Measurements from ENCODE around the gene LDLR. TPM values are rescaled to one million over a fixed set of nuclear protein-coding genes. Genes with fewer than 3 reads are reported as not detected.
"Not testable (repeated sequence)": the region's sequence is repeated elsewhere in the genome, so short reads cannot be mapped to it uniquely, and the experiment has no call there.

The LDLR gene
- polyA plus RNA-seq, 10 donors = 15.3 to 39.5 (median 20.0) TPM

DNA sequence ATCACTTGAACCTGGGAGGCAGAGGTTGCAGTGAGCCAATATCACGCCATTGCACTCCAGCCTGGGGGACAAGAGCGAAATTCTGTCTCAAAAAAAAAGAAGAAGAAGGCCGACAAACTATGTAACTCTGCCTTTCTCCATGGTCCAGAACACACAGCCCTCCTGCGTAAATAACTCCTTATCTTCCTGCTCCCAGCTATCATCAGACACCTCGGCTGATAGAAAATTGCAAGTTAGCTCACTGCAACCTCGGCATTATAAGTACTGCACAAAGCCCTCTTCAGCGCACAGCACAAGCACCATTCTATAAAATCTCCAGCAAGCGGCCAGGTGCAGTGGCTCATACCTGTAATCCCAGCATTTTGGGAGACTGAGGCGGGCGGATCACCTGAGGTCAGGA lies 14.4 kb downstream of the LDLR start:
- not testable (repeated sequence) for DNase-seq

DNA sequence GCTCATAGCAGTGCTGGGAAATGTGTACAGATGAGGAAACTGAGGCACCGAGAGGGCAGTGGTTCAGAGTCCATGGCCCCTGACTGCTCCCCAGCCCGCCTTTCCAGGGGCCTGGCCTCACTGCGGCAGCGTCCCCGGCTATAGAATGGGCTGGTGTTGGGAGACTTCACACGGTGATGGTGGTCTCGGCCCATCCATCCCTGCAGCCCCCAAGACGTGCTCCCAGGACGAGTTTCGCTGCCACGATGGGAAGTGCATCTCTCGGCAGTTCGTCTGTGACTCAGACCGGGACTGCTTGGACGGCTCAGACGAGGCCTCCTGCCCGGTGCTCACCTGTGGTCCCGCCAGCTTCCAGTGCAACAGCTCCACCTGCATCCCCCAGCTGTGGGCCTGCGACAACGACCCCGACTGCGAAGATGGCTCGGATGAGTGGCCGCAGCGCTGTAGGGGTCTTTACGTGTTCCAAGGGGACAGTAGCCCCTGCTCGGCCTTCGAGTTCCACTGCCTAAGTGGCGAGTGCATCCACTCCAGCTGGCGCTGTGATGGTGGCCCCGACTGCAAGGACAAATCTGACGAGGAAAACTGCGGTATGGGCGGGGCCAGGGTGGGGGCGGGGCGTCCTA lies 15.9 kb downstream of the LDLR start:
- no peak for DNase-seq

DNA sequence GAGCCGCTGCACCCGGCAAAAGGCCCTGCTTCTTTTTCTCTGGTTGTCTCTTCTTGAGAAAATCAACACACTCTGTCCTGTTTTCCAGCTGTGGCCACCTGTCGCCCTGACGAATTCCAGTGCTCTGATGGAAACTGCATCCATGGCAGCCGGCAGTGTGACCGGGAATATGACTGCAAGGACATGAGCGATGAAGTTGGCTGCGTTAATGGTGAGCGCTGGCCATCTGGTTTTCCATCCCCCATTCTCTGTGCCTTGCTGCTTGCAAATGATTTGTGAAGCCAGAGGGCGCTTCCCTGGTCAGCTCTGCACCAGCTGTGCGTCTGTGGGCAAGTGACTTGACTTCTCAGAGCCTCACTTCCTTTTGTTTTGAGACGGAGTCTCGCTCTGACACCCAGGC lies 17.2 kb downstream of the LDLR start:
- DNase-seq = peak in 2 of 3 donors; percentile 53 to 71

DNA sequence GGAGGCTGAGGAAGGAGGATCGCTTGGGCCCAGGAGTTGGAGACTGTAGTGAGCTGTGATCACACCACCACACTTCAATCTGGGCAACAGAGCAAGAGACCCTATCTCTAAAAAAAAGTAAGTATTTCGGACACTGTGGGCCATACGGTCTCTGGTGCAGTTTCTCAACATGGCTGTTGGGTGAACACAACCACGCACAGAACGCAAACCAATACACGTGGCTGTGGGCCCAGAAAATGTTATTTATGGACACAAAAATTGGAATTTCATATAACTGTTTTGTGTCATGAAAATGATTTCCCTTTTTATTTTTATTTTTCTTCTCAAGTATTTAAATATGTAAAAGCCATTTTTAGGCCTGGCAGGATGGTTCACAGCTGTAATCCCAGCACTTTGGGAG lies 19.5 kb downstream of the LDLR start:
- DNase-seq = no peak

DNA sequence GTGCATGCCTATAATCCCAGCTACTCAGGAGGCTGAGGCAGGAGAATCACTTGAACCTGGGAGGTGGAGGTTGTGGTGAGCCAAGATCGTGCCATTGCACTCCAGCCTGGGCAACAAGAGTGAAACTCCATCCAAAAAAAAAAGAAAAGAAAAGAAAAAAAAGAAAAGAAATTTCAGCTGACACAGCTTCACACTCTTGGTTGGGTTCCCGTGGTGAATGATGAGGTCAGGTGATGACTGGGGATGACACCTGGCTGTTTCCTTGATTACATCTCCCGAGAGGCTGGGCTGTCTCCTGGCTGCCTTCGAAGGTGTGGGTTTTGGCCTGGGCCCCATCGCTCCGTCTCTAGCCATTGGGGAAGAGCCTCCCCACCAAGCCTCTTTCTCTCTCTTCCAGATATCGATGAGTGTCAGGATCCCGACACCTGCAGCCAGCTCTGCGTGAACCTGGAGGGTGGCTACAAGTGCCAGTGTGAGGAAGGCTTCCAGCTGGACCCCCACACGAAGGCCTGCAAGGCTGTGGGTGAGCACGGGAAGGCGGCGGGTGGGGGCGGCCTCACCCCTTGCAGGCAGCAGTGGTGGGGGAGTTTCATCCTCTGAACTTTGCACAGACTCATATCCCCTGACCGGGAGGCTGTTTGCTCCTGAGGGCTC lies 22.0 kb downstream of the LDLR start:
- no peak for DNase-seq

DNA sequence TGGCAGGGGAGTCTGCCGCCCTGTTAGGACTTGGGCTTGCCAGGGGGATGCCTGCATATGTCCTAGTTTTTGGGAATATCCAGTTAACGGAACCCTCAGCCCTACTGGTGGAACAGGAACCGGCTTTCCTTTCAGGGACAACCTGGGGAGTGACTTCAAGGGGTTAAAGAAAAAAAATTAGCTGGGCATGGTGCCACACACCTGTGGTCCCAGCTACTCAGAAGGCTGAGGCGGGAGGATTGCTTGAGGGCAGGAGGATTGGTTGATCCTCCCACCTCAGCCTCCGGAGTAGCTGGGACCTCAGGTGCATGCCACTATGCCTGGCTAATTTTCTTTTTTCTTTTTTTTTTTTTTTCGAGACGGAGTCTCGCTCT lies 22.5 kb downstream of the LDLR start:
- no peak for DNase-seq

DNA sequence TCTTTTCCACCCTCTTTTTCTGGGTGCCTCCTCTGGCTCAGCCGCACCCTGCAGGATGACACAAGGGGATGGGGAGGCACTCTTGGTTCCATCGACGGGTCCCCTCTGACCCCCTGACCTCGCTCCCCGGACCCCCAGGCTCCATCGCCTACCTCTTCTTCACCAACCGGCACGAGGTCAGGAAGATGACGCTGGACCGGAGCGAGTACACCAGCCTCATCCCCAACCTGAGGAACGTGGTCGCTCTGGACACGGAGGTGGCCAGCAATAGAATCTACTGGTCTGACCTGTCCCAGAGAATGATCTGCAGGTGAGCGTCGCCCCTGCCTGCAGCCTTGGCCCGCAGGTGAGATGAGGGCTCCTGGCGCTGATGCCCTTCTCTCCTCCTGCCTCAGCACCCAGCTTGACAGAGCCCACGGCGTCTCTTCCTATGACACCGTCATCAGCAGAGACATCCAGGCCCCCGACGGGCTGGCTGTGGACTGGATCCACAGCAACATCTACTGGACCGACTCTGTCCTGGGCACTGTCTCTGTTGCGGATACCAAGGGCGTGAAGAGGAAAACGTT lies 24.0 kb downstream of the LDLR start:
- no peak for DNase-seq

DNA sequence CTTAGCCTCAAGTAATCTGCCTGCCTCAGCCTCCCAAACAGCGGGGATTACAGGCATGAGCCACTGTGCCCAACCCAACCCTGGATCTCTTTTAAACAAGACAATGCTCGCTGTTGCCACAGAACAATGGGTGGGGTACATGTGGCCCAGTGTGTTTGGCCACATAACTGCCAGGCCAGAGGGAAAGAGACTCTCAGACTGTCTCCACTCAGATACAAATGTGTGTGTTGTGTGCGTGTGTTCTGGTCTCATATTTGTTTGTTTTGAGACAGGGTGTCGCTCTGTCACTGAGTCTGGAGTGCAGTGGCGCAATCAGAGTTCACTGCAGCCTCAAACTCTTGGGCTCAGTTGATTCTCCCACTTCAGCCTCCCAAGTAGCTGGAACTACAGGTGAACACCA lies 25.8 kb downstream of the LDLR start:
- no peak for DNase-seq

DNA sequence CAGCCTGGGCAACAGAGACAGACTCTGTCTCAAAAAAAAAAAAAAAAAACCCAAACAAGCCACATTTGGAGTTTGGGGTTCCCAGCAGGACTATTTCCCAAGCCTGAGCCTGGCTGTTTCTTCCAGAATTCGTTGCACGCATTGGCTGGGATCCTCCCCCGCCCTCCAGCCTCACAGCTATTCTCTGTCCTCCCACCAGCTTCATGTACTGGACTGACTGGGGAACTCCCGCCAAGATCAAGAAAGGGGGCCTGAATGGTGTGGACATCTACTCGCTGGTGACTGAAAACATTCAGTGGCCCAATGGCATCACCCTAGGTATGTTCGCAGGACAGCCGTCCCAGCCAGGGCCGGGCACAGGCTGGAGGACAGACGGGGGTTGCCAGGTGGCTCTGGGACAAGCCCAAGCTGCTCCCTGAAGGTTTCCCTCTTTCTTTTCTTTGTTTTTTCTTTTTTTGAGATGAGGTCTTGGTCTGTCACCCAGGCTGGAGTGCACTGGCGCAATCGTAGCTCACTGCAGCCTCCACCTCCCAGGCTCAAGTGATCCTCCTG lies 26.7 kb downstream of the LDLR start:
- no peak for DNase-seq

DNA sequence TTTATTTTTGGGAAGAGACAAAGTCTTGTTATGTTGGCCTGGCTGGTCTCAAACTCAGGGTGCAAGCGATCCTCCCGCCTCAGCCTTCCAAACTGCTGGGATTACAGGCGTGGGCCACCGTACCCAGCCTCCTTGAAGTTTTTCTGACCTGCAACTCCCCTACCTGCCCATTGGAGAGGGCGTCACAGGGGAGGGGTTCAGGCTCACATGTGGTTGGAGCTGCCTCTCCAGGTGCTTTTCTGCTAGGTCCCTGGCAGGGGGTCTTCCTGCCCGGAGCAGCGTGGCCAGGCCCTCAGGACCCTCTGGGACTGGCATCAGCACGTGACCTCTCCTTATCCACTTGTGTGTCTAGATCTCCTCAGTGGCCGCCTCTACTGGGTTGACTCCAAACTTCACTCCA lies 27.2 kb downstream of the LDLR start:
- no peak for DNase-seq

DNA sequence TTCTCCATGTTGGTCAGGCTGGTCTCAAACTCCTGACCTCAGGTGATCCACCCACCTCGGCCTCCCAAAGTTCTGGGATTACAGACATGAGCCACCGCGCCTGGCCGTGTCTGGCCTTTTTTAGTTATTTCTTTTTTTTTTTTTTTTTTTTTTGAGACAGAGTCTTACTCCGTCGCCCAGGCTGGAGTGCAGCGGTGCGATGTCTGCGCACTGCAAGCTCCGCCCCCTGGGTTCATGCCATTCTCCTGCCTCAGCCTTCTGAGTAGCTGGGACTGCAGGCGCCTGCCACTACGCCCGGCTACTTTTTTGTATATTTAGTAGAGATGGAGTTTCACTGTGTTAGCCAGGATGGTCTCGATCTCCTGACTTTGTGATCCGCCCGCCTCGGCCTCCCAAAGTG lies 32.7 kb downstream of the LDLR start:
- DNase-seq = not testable (repeated sequence)

DNA sequence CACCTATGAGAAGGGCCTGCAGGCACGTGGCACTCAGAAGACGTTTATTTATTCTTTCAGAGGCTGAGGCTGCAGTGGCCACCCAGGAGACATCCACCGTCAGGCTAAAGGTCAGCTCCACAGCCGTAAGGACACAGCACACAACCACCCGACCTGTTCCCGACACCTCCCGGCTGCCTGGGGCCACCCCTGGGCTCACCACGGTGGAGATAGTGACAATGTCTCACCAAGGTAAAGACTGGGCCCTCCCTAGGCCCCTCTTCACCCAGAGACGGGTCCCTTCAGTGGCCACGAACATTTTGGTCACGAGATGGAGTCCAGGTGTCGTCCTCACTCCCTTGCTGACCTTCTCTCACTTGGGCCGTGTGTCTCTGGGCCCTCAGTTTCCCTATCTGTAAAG lies 33.9 kb downstream of the LDLR start:
- no peak for DNase-seq

DNA sequence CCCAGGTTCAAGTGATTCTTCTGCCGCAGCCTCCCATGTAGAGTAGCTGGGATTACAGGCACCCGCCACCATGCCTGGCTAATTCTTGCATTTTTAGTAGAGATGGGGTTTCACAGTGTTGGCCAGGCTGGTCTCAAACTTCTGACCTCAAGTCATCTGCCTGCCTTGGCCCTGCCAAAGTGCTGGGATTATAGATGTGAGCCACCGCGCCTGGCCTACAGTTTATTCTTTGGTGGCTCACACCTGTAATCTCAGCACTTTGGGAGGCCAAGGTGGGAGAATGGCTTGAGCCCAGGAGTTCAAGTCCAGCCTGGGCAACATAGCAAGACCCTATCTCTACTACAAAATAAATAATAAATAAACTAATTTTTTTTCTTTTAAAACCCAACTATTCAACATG lies 34.9 kb downstream of the LDLR start:
- DNase-seq = not testable (repeated sequence)

DNA sequence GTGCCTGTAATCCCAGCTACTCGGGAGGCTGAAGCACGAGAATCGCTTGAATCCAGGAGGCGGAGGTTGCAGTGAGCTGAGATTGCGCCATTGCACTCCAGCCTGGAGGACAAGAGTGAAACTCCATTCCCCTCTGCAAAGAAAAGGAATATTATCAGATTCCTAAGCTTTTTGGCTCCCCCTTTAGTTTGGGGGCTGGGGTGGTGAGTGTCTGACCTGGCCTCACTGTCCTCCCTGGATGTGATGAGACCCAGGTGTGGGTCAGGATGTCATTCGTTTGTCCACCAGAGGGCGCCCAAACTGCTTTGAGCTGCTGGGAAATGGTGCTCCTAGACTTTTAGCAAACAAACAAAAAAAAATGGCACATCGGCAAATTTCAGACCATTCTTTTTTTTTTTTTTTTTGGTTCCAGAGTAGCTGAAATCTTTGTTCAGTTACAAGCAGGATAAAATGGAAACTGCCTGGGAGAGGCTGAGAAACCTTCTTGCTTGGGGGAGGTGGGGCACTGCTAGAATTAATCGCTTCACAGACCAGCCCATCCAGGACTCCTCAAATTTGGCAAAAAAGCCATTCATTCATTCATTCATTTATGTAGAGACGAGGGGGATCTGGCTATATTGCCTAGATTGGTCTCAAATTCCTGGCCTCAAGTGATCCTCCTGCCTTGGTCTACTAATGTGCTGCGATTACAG lies 36.9 kb downstream of the LDLR start:
- peak; percentile 70 to 85 (median 81) for DNase-seq

DNA sequence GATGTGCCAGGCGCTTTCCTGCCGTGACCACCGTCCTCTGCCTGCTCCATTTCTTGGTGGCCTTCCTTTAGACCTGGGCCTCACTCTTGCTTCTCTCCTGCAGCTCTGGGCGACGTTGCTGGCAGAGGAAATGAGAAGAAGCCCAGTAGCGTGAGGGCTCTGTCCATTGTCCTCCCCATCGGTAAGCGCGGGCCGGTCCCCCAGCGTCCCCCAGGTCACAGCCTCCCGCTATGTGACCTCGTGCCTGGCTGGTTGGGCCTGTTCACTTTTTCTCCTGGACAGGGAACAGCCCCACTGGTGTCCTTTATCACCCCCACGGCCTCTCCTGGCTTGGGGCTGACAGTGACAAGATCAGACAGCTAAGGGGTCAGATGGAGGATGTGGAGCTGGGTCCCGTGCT lies 38.6 kb downstream of the LDLR start:
- DNase-seq = no peak

DNA sequence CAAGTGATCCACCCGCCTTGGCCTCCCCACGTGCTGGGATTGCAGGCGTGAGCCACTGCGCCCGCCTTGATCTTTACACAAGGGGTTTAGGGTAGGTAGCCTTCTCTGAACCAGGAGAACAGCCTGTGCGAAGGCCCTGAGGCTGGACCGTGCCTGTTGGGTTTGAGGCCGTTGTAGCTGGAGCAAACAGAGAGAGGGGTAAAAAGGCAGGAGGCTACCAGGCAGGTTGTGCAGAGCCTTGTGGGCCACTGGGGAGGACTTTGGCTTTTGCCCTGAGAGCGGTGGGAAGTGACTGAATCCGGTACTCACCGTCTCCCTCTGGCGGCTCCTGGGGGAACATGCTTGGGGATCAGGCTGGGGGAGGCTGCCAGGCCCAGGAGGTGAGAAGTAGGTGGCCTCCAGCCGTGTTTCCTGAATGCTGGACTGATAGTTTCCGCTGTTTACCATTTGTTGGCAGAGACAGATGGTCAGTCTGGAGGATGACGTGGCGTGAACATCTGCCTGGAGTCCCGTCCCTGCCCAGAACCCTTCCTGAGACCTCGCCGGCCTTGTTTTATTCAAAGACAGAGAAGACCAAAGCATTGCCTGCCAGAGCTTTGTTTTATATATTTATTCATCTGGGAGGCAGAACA lies 41.7 kb downstream of the LDLR start:
- peak; percentile 49 to 86 (median 74) for DNase-seq

DNA sequence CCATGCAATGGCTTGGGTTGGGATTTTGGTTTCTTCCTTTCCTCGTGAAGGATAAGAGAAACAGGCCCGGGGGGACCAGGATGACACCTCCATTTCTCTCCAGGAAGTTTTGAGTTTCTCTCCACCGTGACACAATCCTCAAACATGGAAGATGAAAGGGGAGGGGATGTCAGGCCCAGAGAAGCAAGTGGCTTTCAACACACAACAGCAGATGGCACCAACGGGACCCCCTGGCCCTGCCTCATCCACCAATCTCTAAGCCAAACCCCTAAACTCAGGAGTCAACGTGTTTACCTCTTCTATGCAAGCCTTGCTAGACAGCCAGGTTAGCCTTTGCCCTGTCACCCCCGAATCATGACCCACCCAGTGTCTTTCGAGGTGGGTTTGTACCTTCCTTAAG lies 42.2 kb downstream of the LDLR start:
- no peak for DNase-seq

DNA sequence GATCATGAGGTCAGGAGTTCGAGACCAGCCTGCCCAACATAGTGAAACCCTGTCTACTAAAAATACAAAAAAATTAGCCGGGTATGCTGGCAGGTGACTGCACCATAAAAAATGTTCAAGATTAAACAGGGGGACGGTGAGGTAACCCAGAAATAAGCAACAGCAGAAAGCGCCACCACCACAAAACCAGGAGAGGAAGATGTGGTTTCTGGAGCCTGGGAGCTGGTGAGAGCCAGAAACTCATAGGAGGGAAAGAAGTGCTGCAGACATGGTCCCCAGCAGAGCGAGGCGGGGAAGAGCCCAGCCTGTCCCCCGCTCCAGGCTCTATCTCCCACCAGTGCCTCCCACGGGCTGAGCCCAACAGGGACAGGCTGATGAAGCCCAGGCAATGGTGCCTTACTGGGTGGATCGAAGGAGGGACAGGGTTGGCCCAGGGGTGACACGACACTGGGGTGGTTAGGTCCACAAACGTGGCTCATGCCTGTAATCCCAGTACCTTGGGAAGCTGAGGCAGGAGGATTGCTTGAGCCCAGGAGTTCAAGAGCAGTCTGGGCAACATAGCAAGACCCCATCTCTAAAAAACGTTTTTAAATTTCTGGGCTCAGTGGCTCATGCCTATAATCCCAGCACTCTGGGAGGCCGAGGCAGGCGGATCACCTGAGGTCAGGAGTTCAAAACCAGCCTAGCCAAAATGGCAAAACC lies 47.3 kb downstream of the LDLR start:
- DNase-seq = no peak

DNA sequence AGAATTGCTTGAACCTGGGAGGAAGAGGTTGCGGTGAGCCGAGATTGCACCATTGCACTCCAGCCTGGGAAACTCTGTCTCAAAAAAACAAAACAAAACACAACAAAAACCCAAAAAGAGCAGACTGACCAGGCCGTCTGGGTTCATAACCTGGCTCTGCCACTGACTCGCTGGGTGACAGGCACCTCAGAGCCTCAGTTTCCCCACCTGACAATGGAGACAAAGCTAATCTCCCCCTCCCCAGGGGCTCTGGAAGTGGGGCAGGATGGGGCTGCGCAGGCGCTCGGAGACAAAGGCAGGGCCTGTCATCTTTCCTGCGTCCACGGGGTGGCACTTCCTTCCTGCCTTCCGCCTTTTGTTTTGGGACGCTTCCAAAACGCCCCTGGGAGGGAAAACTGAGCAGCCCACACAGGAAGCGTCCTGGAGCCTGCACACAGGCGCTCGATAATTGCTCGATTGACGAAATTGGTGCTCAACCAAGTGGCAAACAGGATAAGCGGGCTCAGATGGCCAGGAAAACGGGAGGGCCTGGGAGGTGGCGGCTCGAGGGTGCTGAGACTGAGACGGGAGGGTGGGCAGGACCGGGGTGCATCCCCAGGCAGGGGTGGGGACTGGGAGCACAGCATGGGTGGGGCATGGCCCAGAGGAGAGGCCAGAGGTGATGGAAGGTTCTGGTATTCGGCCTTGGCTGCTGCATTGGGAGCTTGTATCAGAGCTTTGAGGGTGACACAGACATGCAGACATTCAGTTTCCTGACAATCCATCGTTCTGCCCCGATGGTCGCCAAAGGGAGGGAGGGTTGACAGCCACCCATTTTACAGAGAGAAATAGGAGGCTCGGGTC lies 48.5 kb downstream of the LDLR start:
- peak; percentile 91 to 96 (median 92) for DNase-seq

DNA sequence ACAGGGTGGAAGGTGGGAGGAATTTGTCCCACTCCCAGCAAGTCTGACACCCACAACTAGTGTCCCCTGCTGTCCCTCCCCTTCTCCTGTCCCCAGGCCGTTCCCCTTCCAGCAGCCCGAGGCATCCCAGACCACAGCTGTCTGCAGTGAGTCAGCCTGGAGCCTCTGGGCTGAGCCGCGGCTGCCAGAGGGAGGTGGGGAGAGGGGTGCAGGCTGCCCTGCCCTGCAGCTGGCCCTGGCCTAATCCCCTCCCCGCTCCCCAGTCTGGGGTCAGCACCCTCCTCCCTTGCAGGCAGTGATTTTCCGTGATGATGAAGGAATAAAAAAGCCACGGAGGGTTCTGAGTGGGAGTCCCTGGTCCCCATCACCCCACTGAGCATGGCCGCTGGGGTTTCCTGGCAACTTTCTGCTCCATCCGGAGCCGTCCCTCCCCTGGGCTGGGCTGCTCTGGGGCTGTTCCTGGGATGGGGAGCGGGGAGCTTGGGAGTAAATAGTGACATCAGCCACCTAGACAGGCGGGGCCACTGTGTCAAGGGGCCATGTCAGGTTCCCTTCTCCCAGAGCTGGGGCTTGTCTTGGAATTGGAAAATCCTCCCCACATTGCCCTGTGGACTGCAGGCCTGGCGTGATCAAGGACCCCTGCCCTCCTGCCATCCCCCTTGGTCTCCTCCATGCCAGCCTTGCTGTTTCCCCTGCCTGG lies 49.5 kb downstream of the LDLR start:
- peak; percentile 82 to 94 (median 84) for DNase-seq
